Activated T-helper 9 cell treated with anti-CD3 and anti-CD28 coated beads, Interleukin-2, amount 50 U/mL, for 16 hours (primary cell): ENCODE measurements around the gene SMIM1.

Experiments
- DNase-seq: peaks from one replicate; pipeline ENCODE4 v3.0.0-alpha.2; 2020; ENCODE audit warnings: low read depth

Gene SMIM1

GRCh38 chr1:3822421-3822820 is 49.9 kb downstream of the SMIM1 start:
- no peak for DNase-seq

DNA sequence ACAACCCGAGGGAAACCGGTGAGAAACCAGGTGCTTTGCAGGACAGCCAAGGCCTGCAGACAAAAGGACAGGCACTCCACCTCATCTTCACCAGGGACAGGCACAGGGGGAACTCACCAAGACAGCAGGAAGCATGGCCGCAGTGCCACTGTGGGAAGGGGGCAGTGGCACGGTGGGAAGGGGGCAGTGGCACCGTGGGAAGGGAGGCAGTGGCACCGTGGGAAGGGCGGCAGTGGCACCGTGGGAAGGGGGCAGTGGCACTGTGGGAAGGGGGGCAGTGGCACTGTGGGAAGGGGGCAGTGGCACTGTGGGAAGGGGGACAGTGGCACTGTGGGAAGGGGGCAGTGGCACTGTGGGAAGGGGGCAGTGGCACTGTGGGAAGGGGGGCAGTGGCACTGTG is 52.1 kb downstream of the SMIM1 start:
- DNase-seq = no peak

DNA sequence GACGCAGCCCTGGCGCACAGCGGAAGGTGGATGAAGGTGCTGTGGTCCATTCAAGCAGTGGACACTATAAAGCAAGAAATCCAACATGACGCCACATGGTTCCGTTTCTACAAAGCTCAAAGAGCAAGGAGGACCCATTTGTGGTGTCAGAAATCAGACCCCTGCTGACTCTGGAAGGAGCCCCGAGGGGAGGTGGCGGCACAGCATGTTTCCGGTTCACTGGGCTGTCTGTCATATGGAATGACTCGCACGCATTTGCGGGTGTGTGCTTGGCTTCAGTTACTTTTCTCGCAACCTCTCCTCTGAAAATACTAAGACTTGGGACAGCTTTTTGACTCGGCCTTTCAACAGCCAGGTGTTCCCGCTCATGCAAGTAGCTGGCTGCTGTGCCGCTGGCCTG is 52.8 kb downstream of the SMIM1 start:
- DNase-seq = no peak
